Measurements from ENCODE around the gene LSM10.

Gene LSM10

GRCh38 chr1:36400825-36401601 is 3.3 kb upstream of the LSM10 start:
- H3K4me3 ChIP-seq: peak overlapping the region; percentile 20 to 30
- H3K36me3 ChIP-seq: no peaks in the 10 kb centered on the region
- intact Hi-C loops (cut with DNase I; ENCODE audit: low total_unique reads): no loop called here
- peaks cover 0 to 16% (median 9%) of the 10 kb centered on the region in 4 donors for H3K4me1 ChIP-seq
- H3K9me3 ChIP-seq: no peaks in the 10 kb centered on the region
- DNase-seq: peak; percentile 82 to 89
- H3K27me3 ChIP-seq: no peaks in the 10 kb centered on the region
- TF ChIP-seq CTCF (IDR thresholded peaks at IDR 0.05): no peak
- peak overlapping the region; percentile 16 to 41 for H3K27ac ChIP-seq

DNA sequence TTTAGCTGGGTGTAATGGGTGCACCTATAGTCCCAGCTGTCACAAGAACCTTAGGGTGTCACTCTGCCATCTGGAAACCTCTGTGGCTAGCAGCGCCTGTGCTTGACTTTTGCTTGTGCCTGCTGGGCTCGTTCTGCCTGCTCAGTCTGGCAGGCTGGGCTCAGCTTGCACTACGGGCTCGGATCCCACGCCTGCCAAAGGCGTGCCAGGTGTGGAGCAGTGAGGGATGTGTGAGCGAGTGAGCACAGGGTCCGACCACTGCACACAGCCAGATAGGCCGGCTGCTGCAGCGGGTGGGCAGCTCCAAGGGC is 2.8 kb upstream of the LSM10 start:
- no peaks in the 10 kb centered on the region for H3K9me3 ChIP-seq
- no peak for DNase-seq
- H3K36me3 ChIP-seq: no peaks in the 10 kb centered on the region
- peaks cover 0 to 20% (median 11%) of the 10 kb centered on the region in 4 donors for H3K4me1 ChIP-seq
- no peaks in the 10 kb centered on the region for H3K27me3 ChIP-seq
- TF ChIP-seq CTCF (IDR thresholded peaks at IDR 0.05): no peak
- intact Hi-C loops (cut with DNase I; ENCODE audit: low total_unique reads): no loop called here
- peak overlapping the region in 1 of 2 donors; percentile 41 for H3K27ac ChIP-seq
- peak overlapping the region; percentile 20 to 30 for H3K4me3 ChIP-seq

DNA sequence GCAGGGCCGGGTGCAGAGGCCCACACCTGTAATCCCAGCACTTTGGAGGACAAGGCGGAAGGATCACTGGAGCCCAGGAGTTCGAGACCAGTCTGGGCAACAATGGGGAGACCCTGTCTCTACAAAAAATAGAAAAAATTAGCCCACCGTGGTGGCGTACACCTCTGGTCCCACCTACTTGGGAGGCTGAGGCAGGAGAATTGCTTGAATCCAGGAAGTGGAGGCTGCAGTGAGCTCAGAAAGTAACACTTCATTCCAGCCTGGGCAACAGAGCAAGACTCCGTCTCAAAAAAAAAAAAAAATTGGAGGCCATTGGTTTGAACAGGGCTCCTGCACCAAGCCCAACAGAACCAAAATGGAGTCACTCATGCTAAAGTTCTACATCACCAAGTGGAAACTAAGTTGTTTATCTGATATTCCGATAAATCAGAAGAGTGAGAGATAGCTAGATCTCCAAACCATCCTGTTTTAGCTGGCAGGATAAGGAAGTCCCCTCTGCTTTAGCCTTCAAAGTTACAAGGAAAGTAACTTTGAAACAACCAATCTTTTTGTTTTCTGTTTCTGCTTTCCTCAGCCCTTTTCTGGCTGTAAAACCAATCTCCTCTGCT is 766 bp upstream of the LSM10 start:
- Histone ChIP-seq H3K9me3 (no peaks in the 10 kb centered on the region), H3K27ac (peak overlapping the region; percentile 92 to 96), H3K27me3 (no peaks in the 10 kb centered on the region), H3K36me3 (peaks cover 5 to 6% (median 6%) of the 10 kb centered on the region in 3 donors), H3K4me1 (peaks cover 0 to 22% (median 16%) of the 10 kb centered on the region in 4 donors), H3K4me3 (peak overlapping the region in 1 of 2 donors; percentile 89)
- TF ChIP-seq CTCF (IDR thresholded peaks at IDR 0.05): no peak
- DNase-seq: no peak
- intact Hi-C loops (cut with DNase I; ENCODE audit: low total_unique reads): no loop called here

- H3K4me3 ChIP-seq: peak overlapping the region; percentile 78 to 89
- no peaks in the 10 kb centered on the region for H3K9me3 ChIP-seq
- TF ChIP-seq CTCF (IDR thresholded peaks at IDR 0.05): no peak
- H3K27ac ChIP-seq: peak overlapping the region; percentile 92 to 96
- intact Hi-C loops (cut with DNase I; ENCODE audit: low total_unique reads): no loop called here
- DNase-seq: no peak
- peaks cover 0 to 22% (median 16%) of the 10 kb centered on the region in 4 donors for H3K4me1 ChIP-seq
- H3K27me3 ChIP-seq: no peaks in the 10 kb centered on the region
- peaks cover 9 to 21% (median 20%) of the 10 kb centered on the region in 3 donors for H3K36me3 ChIP-seq
Measured at GRCh38 chr1:36397083-36397377, 678 bp downstream of the LSM10 start.

- Histone ChIP-seq H3K4me3 (peak overlapping the region in 1 of 2 donors; percentile 78), H3K27me3 (no peaks in the 10 kb centered on the region), H3K9me3 (no peaks in the 10 kb centered on the region), H3K4me1 (peaks cover 0 to 22% (median 16%) of the 10 kb centered on the region in 4 donors), H3K27ac (peak overlapping the region; percentile 92 to 96), H3K36me3 (peaks cover 9 to 28% (median 27%) of the 10 kb centered on the region in 3 donors)
- DNase-seq: no peak
- no peak for TF ChIP-seq CTCF (IDR thresholded peaks at IDR 0.05)
- intact Hi-C loops (cut with DNase I; ENCODE audit: low total_unique reads): no loop called here
Measured at GRCh38 chr1:36396359-36396758, 1.3 kb downstream of the LSM10 start.
